Common myeloid progenitor, CD34-positive (primary cell): ENCODE data around the gene TIMM22.
"Not testable (repeated sequence)": the region's sequence is repeated elsewhere in the genome, so short reads cannot be mapped to it uniquely, and the experiment has no call there.

Experiments used
- CTCF ChIA-PET: fragments of 350-600 bp; sonication (Branson Sonifier 250); formaldehyde crosslinking; loops from one replicate; lab custom pipeline; 2021; ENCODE audit warnings: antibody characterized with exemption; lab: Charles Lee
- POLR2A ChIA-PET: fragments of 350-600 bp; sonication (Branson Sonifier 250); formaldehyde crosslinking; loops from one replicate; lab custom pipeline; 2021; ENCODE audit warnings: antibody characterized with exemption; lab: Charles Lee
- DNase-seq, 3 donors: peaks; one replicate each; pipeline versions ENCODE4 v3.0.0 to v3.0.0-alpha.2; 2013
- H3K27ac ChIP-seq, 2 experiments: 1 replicate in 1 of 2; 2 replicates in 1 of 2; pipeline ENCODE4 v1.7.0; 2013; ENCODE audit warnings: inconsistent platforms in 2 of 2, low read length in 2 of 2, mild to moderate bottlenecking in 2 of 2, low read depth in 1 of 2, moderate library complexity in 1 of 2; ENCODE audit not compliant: severe bottlenecking in 2 of 2, insufficient read depth in 1 of 2, poor library complexity in 1 of 2
- H3K27me3 ChIP-seq, 5 experiments: replicated peaks in 2 of 5; 1 replicate in 3 of 5; 2 replicates in 2 of 5; pipeline versions ENCODE4 v1.6.1 to v1.7.0; 2013; ENCODE audit warnings: low read length in 4 of 5, mild to moderate bottlenecking in 2 of 5, moderate library complexity in 2 of 5, inconsistent platforms in 1 of 5; ENCODE audit not compliant: insufficient read depth in 5 of 5, control insufficient read depth in 4 of 5
- H3K36me3 ChIP-seq, 4 experiments: 1 replicate in 2 of 4; 2 replicates in 2 of 4; pipeline versions ENCODE4 v1.6.1 to v1.7.0; 2013; ENCODE audit warnings: low read length in 3 of 4, control low read depth in 1 of 4, mild to moderate bottlenecking in 1 of 4; ENCODE audit not compliant: control insufficient read depth in 4 of 4, insufficient read depth in 4 of 4
- H3K4me1 ChIP-seq, 4 experiments: 1 replicate in 3 of 4; 2 replicates in 1 of 4; pipeline versions ENCODE4 v1.6.1 to v1.7.1; 2013; ENCODE audit warnings: low read length in 3 of 4, mild to moderate bottlenecking in 3 of 4, control low read depth in 1 of 4, inconsistent platforms in 1 of 4, moderate library complexity in 1 of 4; ENCODE audit not compliant: control insufficient read depth in 4 of 4, insufficient read depth in 4 of 4; ENCODE audit errors: control extremely low read depth in 1 of 4
- H3K4me3 ChIP-seq, 7 experiments: 1 replicate in 4 of 7; 2 replicates in 3 of 7; pipeline versions ENCODE4 v1.5.1 to v1.7.0; 2013; ENCODE audit warnings: mild to moderate bottlenecking in 7 of 7, low read length in 6 of 7, moderate library complexity in 6 of 7, inconsistent platforms in 2 of 7, low read depth in 2 of 7, control low read depth in 1 of 7; ENCODE audit not compliant: insufficient read depth in 4 of 7, control insufficient read depth in 1 of 7; ENCODE audit errors: extremely low read depth in 1 of 7
- H3K9me3 ChIP-seq, 5 experiments: 1 replicate in 4 of 5; 2 replicates in 1 of 5; pipeline versions ENCODE4 v1.6.1 to v1.7.1; 2013; ENCODE audit warnings: low read length in 4 of 5, mild to moderate bottlenecking in 2 of 5, inconsistent platforms in 1 of 5, low read depth in 1 of 5, moderate library complexity in 1 of 5; ENCODE audit not compliant: control insufficient read depth in 4 of 5, insufficient read depth in 2 of 5; ENCODE audit errors: control extremely low read depth in 1 of 5
- WGBS: methylation state at CpG from one replicate; pipeline ENCODE4 v1.1.5; 2013; ENCODE audit not compliant: insufficient coverage; 5-methylcytosine and 5-hydroxymethylcytosine counted together

The TIMM22 gene

GRCh38 chr17:1042486-1042885 is 45.6 kb downstream of the TIMM22 start:
- Histone ChIP-seq H3K27me3 (no peaks in the 10 kb centered on the region), H3K36me3 (peaks cover 4 to 45% (median 10%) of the 10 kb centered on the region in 4 experiments), H3K9me3 (no peaks in the 10 kb centered on the region), H3K4me3 (no peak overlapping the region), H3K27ac (no peak overlapping the region), H3K4me1 (peaks cover 0 to 38% (median 33%) of the 10 kb centered on the region in 4 experiments)
- DNase-seq = no peak
- CTCF ChIA-PET = interaction anchor here (3.3 kb wide), 1 partner anchor 14 kb away, joined by 22 read pairs; no protein-coding TSS in a partner anchor
- POLR2A ChIA-PET = no interaction called here
- WGBS = 91% methylated on average over 19 of the region's 19 CpGs

- peak overlapping the region in 1 of 2 experiments; percentile 25 for H3K27ac ChIP-seq
- peaks cover 6 to 44% (median 14%) of the 10 kb centered on the region in 4 experiments for H3K36me3 ChIP-seq
- ChIA-PET POLR2A (interaction anchor here (0.6 to 0.9 kb wide), 2 partner anchors 38 to 88 kb away, joined by 3 to 4 read pairs; no protein-coding TSS in a partner anchor), CTCF (interaction anchor here (1.2 to 3.3 kb wide), 3 partner anchors 10 to 12 kb away, joined by 3 to 22 read pairs (median 7); no protein-coding TSS in a partner anchor)
- H3K4me1 ChIP-seq = peaks cover 0 to 38% (median 33%) of the 10 kb centered on the region in 4 experiments
- peak overlapping the region in 2 of 7 experiments; percentile 8 to 26 for H3K4me3 ChIP-seq
- WGBS = 58% methylated on average over 11 of the region's 21 CpGs
- no peaks in the 10 kb centered on the region for H3K27me3 ChIP-seq
- H3K9me3 ChIP-seq = no peaks in the 10 kb centered on the region
- peak in 2 of 3 donors; percentile 63 to 75 for DNase-seq
Measured at GRCh38 chr17:1043601-1044251, 46.8 kb downstream of the TIMM22 start.

GRCh38 chr17:1044387-1045009 is 47.6 kb downstream of the TIMM22 start:
- H3K27ac ChIP-seq, H3K27me3 ChIP-seq, DNase-seq, H3K9me3 ChIP-seq, H3K4me3 ChIP-seq: not testable (repeated sequence)
- ChIA-PET POLR2A (interaction anchor here (0.6 to 0.9 kb wide), 2 partner anchors 39 to 88 kb away, joined by 3 to 4 read pairs; no protein-coding TSS in a partner anchor), CTCF (interaction anchor here (1.4 to 3.3 kb wide), 2 partner anchors 9 to 12 kb away, joined by 7 to 22 read pairs; no protein-coding TSS in a partner anchor)
- Histone ChIP-seq H3K36me3 (peaks cover 6 to 48% (median 16%) of the 10 kb centered on the region in 4 experiments), H3K4me1 (peaks cover 0 to 33% (median 28%) of the 10 kb centered on the region in 4 experiments)
- 100% methylated on average over 10 of the region's 13 CpGs for WGBS

DNA sequence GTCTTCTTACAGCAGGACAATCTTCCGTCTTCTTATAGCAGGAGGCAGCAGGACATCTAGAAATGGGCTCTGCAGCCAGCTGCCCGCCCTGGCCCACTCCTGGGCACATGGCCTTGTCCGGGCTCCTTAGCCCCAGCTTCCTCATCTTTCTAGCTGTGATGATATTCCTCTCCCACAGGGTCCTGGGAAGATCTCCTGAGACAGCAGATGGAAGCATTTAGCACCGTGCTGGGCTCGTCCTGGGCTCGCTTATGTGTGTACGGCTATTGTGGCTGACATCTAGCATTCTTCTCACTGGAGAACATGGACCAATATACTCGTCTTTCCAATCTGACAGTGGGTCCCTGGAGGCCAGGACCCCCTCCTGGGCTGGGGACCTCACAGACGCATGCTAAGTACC is 48.5 kb downstream of the TIMM22 start:
- 93% methylated on average over 9 of the region's 9 CpGs for WGBS
- no peaks in the 10 kb centered on the region for H3K9me3 ChIP-seq
- POLR2A ChIA-PET = no interaction called here
- no peak for DNase-seq
- no peak overlapping the region for H3K4me3 ChIP-seq
- CTCF ChIA-PET = interaction anchor here (1.3 to 3.3 kb wide), 2 partner anchors 10 to 11 kb away, joined by 3 to 22 read pairs; no protein-coding TSS in a partner anchor
- H3K27ac ChIP-seq = no peak overlapping the region
- no peaks in the 10 kb centered on the region for H3K27me3 ChIP-seq
- H3K36me3 ChIP-seq = peaks cover 6 to 57% (median 21%) of the 10 kb centered on the region in 4 experiments
- peaks cover 0 to 23% (median 18%) of the 10 kb centered on the region in 4 experiments for H3K4me1 ChIP-seq

DNA sequence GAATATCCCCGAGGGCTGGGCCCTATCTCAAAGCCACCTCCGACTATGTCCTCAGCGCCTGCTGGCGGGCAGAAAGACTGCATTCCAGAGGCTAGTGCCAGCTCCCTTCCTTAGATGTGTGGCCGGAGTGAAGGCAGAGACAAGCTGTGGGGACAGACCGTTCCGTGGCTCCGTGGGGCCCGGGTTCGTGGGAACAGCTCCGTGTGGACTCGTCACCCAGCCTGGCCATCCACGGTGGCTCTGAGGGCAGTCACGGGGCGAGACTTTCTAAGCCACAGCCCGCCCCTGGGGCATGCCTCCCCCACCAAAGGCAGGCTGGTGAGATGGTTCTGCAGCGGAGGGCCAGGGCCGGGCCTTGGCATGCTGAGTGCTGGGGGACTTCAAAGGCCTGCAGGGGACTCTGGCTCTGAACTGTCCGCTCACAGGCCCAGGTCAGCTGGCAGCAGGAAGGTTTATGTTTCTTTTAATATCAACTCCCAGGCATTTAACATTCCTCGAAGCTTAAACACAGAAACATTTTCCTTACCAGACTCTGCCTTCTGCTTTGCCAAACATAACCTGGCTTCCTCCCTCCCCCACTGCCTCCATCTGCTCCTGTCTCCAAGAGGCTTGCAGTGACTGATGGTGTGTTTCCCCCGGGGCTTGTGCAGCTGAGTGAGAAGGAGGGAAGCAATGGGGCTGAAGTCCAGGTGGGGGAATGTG is 50.4 kb downstream of the TIMM22 start:
- POLR2A ChIA-PET = interaction anchor here (0.6 kb wide), 1 partner anchor 120 kb away, joined by 4 read pairs; no protein-coding TSS in a partner anchor
- no peak for DNase-seq
- H3K27ac ChIP-seq = no peak overlapping the region
- CTCF ChIA-PET = no interaction called here
- H3K36me3 ChIP-seq = peaks cover 6 to 57% (median 18%) of the 10 kb centered on the region in 4 experiments
- no peak overlapping the region for H3K4me3 ChIP-seq
- WGBS = 95% methylated on average over 21 of the region's 21 CpGs
- H3K27me3 ChIP-seq = no peaks in the 10 kb centered on the region
- H3K4me1 ChIP-seq = peaks cover 0 to 16% (median 10%) of the 10 kb centered on the region in 4 experiments
- no peaks in the 10 kb centered on the region for H3K9me3 ChIP-seq

DNA sequence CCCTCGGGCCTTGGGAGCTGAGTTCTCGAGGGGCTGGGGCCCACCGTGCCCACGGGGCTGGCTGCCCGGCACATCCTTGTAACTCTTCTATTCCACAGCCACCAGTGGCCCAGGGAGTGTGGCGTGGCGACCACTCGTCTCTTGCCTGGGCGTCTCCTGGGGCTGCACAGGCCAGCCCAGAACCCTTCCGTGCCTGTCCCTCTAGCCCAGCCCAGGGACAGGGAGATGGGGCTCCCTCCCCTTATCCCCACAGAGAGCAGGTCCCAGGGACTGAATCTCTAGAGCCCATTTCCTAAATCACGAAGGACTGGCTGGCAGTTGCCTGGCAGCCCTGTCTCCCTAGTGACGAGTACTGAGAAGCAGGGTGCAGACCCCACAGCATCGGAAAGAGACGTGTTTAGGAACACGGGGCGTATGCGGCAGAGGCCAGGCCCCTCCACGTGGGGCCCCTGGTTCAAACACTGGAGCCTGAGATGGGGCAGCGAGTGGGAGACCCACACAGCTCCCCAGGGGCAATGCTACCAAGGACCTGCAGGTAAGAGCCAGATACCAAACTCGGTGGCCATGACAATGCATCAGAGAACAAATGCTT is 51.0 kb downstream of the TIMM22 start:
- WGBS = 94% methylated on average over 17 of the region's 20 CpGs
- Histone ChIP-seq H3K4me3 (no peak overlapping the region), H3K36me3 (peaks cover 3 to 52% (median 16%) of the 10 kb centered on the region in 4 experiments), H3K27ac (no peak overlapping the region), H3K4me1 (peaks cover 0 to 12% (median 10%) of the 10 kb centered on the region in 4 experiments), H3K9me3 (no peaks in the 10 kb centered on the region), H3K27me3 (no peaks in the 10 kb centered on the region)
- ChIA-PET POLR2A (no interaction called here), CTCF (interaction anchor here (0.6 kb wide), 1 partner anchor 257 kb away, joined by 3 read pairs; no protein-coding TSS in a partner anchor)
- no peak for DNase-seq
